Lower lobe of right lung (tissue), 2 donors: ENCODE data around the gene ZDHHC4. TPM values are rescaled to one million over a fixed set of nuclear protein-coding genes. Genes with fewer than 3 reads are reported as not detected.

Source experiments
- ATAC-seq, 2 donors: fragments of 200-7000 bp; cut with Tn5 transposase; one replicate each; pipeline ENCODE4 v1.9.1; 2020 to 2022; ENCODE audit warnings: mild to moderate bottlenecking in 2 of 2, moderate library complexity in 2 of 2
- DNase-seq: peaks from one replicate; pipeline ENCODE4 v3.0.0-alpha.2; 2020
- H3K27ac ChIP-seq: fragments of 200-600 bp; one replicate; pipeline ENCODE4 v1.8.0; 2022
- H3K27me3 ChIP-seq: fragments of 200-600 bp; one replicate; pipeline ENCODE4 v1.8.0; 2022; ENCODE audit warnings: low read depth
- H3K36me3 ChIP-seq: fragments of 200-600 bp; one replicate; pipeline ENCODE4 v1.8.0; 2022; ENCODE audit warnings: mild to moderate bottlenecking
- H3K4me1 ChIP-seq: fragments of 200-600 bp; one replicate; pipeline ENCODE4 v1.8.0; 2022
- H3K4me3 ChIP-seq: fragments of 200-600 bp; one replicate; pipeline ENCODE4 v1.8.0; 2022; ENCODE audit warnings: mild to moderate bottlenecking
- H3K9me3 ChIP-seq: fragments of 200-600 bp; one replicate; pipeline ENCODE4 v1.8.0; 2022
- intact Hi-C: fragments of 100-400 bp; cut with DNase I; formaldehyde crosslinking; loops from one replicate; pipeline ENCODE4 v1.11.0; 2022
- total RNA-seq: library from RNA; stranded (reverse); fragmentation: NEBNext Ultra II Directional; extraction: Animal tissue kit (Norgen Biotek cat#: 25700); gene quantifications from one replicate; pipeline ENCODE4 v1.2.1, GENCODE V29; 2021
- TF ChIP-seq, protein P1 (sequence below): fragments of 200-600 bp; IDR thresholded peaks from one replicate; pipeline ENCODE4 v1.8.0; 2022; ENCODE audit warnings: antibody characterized with exemption, mild to moderate bottlenecking
- donor health status: DM: no; HTN: yes; CAD: no; lungs with severe emphysema.

Gene ZDHHC4
- total RNA-seq, 1 donor from 2014 or later = 41.8 TPM

DNA sequence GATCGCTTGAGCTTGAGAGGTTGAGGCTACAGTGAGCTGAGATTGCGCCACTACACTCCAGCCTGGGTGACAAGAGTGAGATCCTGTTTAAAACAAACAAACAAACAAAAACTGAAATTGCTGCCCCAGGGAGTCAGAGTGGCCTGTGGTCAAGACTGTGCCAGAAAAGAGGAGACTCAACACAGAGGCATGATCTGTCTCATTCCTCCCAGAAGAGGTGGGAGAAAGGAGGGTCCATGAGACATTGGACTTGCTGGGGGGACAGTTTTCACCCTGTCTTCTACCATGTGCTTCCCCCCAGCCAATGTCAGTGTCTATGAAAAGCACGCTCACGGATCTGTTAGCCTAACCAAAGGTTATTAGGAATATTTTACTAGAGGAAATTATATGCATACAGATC lies 41.4 kb downstream of the ZDHHC4 start:
- H3K27me3 ChIP-seq = peaks cover 7% of the 10 kb centered on the region
- ATAC-seq (no peak), DNase-seq (no peak)
- H3K4me1 ChIP-seq = peaks cover 17% of the 10 kb centered on the region
- TF ChIP-seq, protein P1, sequence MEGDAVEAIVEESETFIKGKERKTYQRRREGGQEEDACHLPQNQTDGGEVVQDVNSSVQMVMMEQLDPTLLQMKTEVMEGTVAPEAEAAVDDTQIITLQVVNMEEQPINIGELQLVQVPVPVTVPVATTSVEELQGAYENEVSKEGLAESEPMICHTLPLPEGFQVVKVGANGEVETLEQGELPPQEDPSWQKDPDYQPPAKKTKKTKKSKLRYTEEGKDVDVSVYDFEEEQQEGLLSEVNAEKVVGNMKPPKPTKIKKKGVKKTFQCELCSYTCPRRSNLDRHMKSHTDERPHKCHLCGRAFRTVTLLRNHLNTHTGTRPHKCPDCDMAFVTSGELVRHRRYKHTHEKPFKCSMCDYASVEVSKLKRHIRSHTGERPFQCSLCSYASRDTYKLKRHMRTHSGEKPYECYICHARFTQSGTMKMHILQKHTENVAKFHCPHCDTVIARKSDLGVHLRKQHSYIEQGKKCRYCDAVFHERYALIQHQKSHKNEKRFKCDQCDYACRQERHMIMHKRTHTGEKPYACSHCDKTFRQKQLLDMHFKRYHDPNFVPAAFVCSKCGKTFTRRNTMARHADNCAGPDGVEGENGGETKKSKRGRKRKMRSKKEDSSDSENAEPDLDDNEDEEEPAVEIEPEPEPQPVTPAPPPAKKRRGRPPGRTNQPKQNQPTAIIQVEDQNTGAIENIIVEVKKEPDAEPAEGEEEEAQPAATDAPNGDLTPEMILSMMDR = no peak
- peaks cover 23% of the 10 kb centered on the region for H3K36me3 ChIP-seq
- no peak overlapping the region for H3K4me3 ChIP-seq
- intact Hi-C loops = no loop called here
- H3K27ac ChIP-seq = no peak overlapping the region
- no peaks in the 10 kb centered on the region for H3K9me3 ChIP-seq

DNA sequence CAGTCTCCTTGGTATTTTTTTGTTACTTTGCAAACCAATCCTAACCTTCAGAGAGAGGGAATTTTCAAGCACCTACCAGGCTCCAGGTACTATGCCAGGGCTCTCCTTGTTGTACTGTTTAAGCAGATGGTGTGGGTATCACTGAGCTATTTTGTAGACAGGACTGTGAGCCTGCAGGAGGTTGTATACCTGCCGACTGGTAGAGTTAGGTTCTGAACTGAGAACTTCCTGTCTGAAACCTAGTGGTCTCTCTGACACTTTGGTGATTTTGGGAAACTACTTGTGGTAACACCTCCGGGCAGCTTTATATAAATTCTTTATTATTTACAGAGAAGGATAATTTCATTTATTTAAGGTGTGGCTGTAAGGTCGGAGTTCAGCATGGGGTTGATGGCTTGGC lies 42.7 kb downstream of the ZDHHC4 start:
- ATAC-seq = no peak
- intact Hi-C loops = no loop called here
- Histone ChIP-seq H3K9me3 (no peaks in the 10 kb centered on the region), H3K4me1 (peaks cover 13% of the 10 kb centered on the region), H3K27ac (no peak overlapping the region), H3K27me3 (peaks cover 3% of the 10 kb centered on the region), H3K36me3 (peaks cover 26% of the 10 kb centered on the region), H3K4me3 (no peak overlapping the region)
- TF ChIP-seq, protein P1 = no peak
- no peak for DNase-seq

DNA sequence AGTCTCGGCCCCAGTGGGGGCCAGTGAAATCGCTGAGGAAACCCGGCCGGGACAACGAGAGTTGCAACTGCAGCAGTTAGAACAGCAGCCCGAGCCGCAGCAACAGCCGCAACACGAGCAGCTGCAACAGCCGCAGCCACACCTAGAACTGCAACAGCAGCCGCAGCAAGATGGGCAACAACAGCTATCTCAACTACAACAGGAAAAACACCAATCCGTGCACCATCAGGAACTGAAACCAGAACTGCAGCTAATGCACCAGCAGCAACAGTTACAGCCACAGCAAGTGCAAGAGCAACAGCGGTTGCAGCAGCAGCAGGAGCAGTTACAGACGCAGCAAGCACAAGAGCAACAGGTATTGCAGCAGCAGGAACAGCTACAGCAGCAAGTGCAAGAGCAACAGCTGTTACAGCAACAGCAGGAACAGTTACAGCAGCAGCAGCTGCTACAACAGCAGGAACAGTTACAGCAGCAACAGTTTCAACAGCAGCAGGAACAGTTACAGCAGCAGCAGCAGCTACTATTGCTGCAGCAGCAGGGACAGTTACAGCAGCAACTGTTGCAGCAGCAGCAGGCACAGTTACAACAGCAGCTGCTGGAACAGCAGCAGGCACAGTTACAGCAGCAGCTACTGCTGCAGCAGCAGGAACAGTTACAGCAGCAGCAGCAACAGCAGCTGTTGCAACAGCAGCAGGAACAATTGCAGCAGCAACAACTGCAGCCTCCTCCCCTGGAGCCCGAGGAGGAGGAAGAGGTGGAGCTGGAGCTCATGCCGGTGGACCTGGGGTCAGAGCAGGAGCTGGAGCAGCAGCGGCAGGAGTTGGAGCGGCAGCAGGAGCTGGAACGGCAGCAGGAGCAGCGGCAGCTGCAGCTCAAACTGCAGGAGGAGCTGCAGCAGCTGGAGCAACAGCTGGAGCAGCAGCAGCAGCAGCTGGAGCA lies 44.2 kb downstream of the ZDHHC4 start:
- no peak for DNase-seq
- intact Hi-C loops = no loop called here
- TF ChIP-seq, protein P1 = no peak
- no peak overlapping the region for H3K4me3 ChIP-seq
- H3K4me1 ChIP-seq = peaks cover 5% of the 10 kb centered on the region
- no peak for ATAC-seq
- H3K27me3 ChIP-seq = no peaks in the 10 kb centered on the region
- H3K36me3 ChIP-seq = peaks cover 26% of the 10 kb centered on the region
- no peak overlapping the region for H3K27ac ChIP-seq
- H3K9me3 ChIP-seq = no peaks in the 10 kb centered on the region

DNA sequence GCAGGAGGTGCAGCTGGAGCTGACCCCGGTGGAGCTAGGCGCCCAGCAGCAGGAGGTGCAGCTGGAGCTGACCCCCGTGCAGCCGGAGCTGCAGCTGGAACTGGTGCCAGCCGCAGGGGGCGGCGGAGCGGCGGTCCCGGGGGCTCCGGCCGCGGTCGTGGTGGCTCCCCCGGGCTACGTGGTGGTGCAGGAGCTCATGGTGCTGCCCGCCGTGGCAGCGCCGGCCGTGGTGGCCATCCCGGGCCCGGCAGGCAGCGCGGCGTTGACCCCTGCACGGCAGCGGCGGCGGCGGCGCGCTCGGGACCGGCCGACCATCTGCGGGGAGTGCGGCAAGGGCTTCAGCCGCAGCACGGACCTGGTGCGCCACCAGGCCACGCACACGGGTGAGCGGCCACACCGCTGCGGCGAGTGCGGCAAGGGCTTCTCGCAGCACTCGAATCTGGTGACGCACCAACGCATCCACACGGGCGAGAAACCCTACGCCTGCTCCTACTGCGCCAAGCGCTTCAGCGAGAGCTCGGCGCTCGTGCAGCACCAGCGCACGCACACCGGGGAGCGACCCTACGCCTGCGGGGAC lies 45.0 kb downstream of the ZDHHC4 start:
- peaks cover 26% of the 10 kb centered on the region for H3K36me3 ChIP-seq
- DNase-seq (no peak), ATAC-seq (no peak)

DNA sequence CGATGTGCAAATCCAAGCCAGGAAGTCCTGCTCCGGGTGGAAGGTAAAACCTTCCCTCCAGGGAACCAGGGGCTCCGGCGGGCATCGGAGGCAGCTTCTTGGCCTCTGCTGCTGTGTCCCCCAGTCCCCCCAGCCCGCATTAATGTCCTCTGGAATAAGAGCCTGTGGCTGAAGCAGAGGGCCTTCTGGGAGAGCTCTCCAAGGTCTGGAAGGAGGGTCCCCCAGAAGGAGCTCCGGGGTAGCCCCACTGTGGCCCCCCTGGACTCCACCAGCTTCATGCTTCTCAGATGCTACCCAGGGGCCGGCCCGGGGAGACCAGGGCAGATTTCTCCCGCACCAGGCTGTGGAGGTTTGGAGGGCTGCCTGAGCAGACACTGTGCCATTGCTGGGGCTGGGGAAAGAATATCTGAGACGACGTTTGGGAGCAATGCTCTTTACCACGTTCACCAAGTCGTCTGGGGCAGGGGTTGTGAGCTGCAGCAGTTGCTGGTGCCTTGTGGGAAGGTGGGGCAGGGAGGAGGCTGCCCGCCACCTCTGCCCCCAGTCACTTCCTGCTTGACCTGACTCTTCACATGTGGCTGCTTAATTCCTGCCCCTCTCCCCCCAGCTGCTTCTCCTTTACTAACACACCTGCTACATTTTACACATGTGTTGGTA lies 46.5 kb downstream of the ZDHHC4 start:
- no peaks in the 10 kb centered on the region for H3K4me1 ChIP-seq
- TF ChIP-seq, protein P1 = no peak
- H3K4me3 ChIP-seq = no peak overlapping the region
- intact Hi-C loops = no loop called here
- no peaks in the 10 kb centered on the region for H3K9me3 ChIP-seq
- H3K36me3 ChIP-seq = peaks cover 26% of the 10 kb centered on the region
- DNase-seq = no peak
- peak; percentile 21 to 42 for ATAC-seq
- no peak overlapping the region for H3K27ac ChIP-seq
- H3K27me3 ChIP-seq = no peaks in the 10 kb centered on the region

More for the DNA sequence above, 45.0 kb downstream of the ZDHHC4 start:
- H3K4me1 ChIP-seq = no peaks in the 10 kb centered on the region
- no peaks in the 10 kb centered on the region for H3K9me3 ChIP-seq
- intact Hi-C loops = no loop called here
- H3K27me3 ChIP-seq = no peaks in the 10 kb centered on the region
- no peak overlapping the region for H3K27ac ChIP-seq
- TF ChIP-seq, protein P1 = no peak
- H3K4me3 ChIP-seq = no peak overlapping the region
